Measurements from ENCODE around the gene DNAJC22.

- TF ChIP-seq CTCF (IDR thresholded peaks at IDR 0.05) (no peak), POLR2A (IDR thresholded peaks at IDR 0.05) (no peak)
Observed at GRCh38 chr12:49323524-49324097, 23.1 kb upstream of the DNAJC22 start.
